Keratinocyte (primary cell): ENCODE data around the gene CCDC85B. TPM values are rescaled to one million over a fixed set of nuclear protein-coding genes. Genes with fewer than 3 reads are reported as not detected.
"Not testable (repeated sequence)": the region's sequence is repeated elsewhere in the genome, so short reads cannot be mapped to it uniquely, and the experiment has no call there.

Experiments used
- DNase-seq: peaks from one replicate; pipeline ENCODE4 v3.0.0-alpha.2; 2011; ENCODE audit warnings: low read depth, missing footprints, low spot score
- FAIRE-seq: peaks from 2 replicates; lab custom pipeline; 2011; peaks lifted over from hg19 to GRCh38; lab: Jason Lieb, UNC
- H2AFZ ChIP-seq: 2 replicates; pipeline ENCODE4 v1.6.0; 2012; ENCODE audit warnings: low read length, control low read depth, inconsistent platforms; ENCODE audit not compliant: control insufficient read depth
- H3K27ac ChIP-seq: 2 replicates; pipeline ENCODE4 v1.5.1; 2011; ENCODE audit warnings: low read length; ENCODE audit not compliant: control insufficient read depth, insufficient read depth
- H3K27me3 ChIP-seq: 3 replicates; pipeline ENCODE4 v1.6.0; 2011; ENCODE audit warnings: low read length; ENCODE audit not compliant: control insufficient read depth, insufficient read depth; ENCODE audit errors: extremely low read depth
- H3K36me3 ChIP-seq, 2 experiments: 2 replicates in 1 of 2; 3 replicates in 1 of 2; pipeline ENCODE4 v1.5.1; 2011; ENCODE audit warnings: low read length in 2 of 2, mild to moderate bottlenecking in 1 of 2; ENCODE audit not compliant: control insufficient read depth in 2 of 2, insufficient read depth in 2 of 2; ENCODE audit errors: extremely low read depth in 1 of 2
- H3K4me1 ChIP-seq: 3 replicates; pipeline ENCODE4 v1.5.1; 2011; ENCODE audit warnings: low read length; ENCODE audit not compliant: control insufficient read depth, insufficient read depth; ENCODE audit errors: extremely low read depth
- H3K4me2 ChIP-seq: 3 replicates; pipeline ENCODE4 v1.6.0; 2011; ENCODE audit warnings: low read depth, low read length; ENCODE audit not compliant: control insufficient read depth, insufficient read depth; ENCODE audit errors: extremely low read depth
- H3K4me3 ChIP-seq, 3 experiments: fragments of 200-600 bp in 1 of 3; sonication (generic) in 1 of 3; 2 replicates in 2 of 3; 3 replicates in 1 of 3; pipeline ENCODE4 v1.5.1; 2011 to 2016; ENCODE audit warnings: low read length in 3 of 3, mild to moderate bottlenecking in 3 of 3, control low read depth in 2 of 3, inconsistent platforms in 1 of 3, low read depth in 1 of 3, mixed read lengths in 1 of 3, mixed run types in 1 of 3, moderate library complexity in 1 of 3; ENCODE audit not compliant: control insufficient read depth in 2 of 3, insufficient read depth in 2 of 3; ENCODE audit errors: extremely low read depth in 1 of 3
- H3K79me2 ChIP-seq: 2 replicates; pipeline ENCODE4 v1.6.0; 2012; ENCODE audit warnings: low read length; ENCODE audit not compliant: control insufficient read depth, insufficient read depth
- H3K9ac ChIP-seq: 3 replicates; pipeline ENCODE4 v1.6.0; 2011; ENCODE audit warnings: low read length; ENCODE audit not compliant: control insufficient read depth, insufficient read depth; ENCODE audit errors: extremely low read depth
- H3K9me1 ChIP-seq: 3 replicates; pipeline ENCODE4 v1.6.0; 2011; ENCODE audit warnings: low read length; ENCODE audit not compliant: control insufficient read depth, insufficient read depth; ENCODE audit errors: extremely low read depth
- H3K9me3 ChIP-seq: 2 replicates; pipeline ENCODE4 v1.5.1; 2012; ENCODE audit warnings: low read depth, low read length; ENCODE audit not compliant: control insufficient read depth
- H4K20me1 ChIP-seq: 3 replicates; pipeline ENCODE4 v1.6.0; 2011; ENCODE audit warnings: low read length; ENCODE audit not compliant: control insufficient read depth, insufficient read depth; ENCODE audit errors: extremely low read depth
- CTCF ChIP-seq, 3 experiments: IDR thresholded peaks in 1 of 3; conservative IDR thresholded peaks in 1 of 3; optimal IDR thresholded peaks in 1 of 3; 2 replicates in 2 of 3; 3 replicates in 1 of 3; pipeline versions ENCODE3 to v1.5.1; 2011; ENCODE audit warnings: low read length in 3 of 3, mild to moderate bottlenecking in 3 of 3, moderate library complexity in 2 of 3, control low read depth in 1 of 3, inconsistent platforms in 1 of 3; ENCODE audit not compliant: insufficient read depth in 2 of 3; ENCODE audit errors: extremely low read depth in 1 of 3
- EZH2 ChIP-seq: IDR thresholded peaks from one replicate; pipeline ENCODE4 v1.6.1; 2012; ENCODE audit warnings: inconsistent platforms, mild to moderate bottlenecking, low read length, moderate library complexity
- dilution Hi-C: fragments of 300-500 bp; cut with MboI; formaldehyde crosslinking; loops from one replicate; pipeline ENCODE4 v1.7.0; 2020; ENCODE audit warnings: low sequenced_read_pairs; ENCODE audit not compliant: extremely low pct_ligation_motif_present
- polyA plus RNA-seq, 5 experiments: library from polyadenylated mRNA; depleted of rRNA in 3 of 5; stranded (reverse) in 3 of 5; stranded (forward) in 1 of 5; unstranded in 1 of 5; fragments of >200 nt; gene quantifications; 1 replicate in 1 of 5; 2 replicates in 3 of 5; 3 replicates in 1 of 5; pipeline versions ENCODE4 v1.2.1 to v1.2.3, GENCODE V29; 2011 to 2012; ENCODE audit warnings: missing spikeins in 2 of 5, low read depth in 1 of 5, low replicate concordance in 1 of 5

The CCDC85B gene
- polyA plus RNA-seq, 1 donor (not counting 4 experiments of a cell fraction or from before 2014, with no cell fraction given), result 4.1 TPM

DNA sequence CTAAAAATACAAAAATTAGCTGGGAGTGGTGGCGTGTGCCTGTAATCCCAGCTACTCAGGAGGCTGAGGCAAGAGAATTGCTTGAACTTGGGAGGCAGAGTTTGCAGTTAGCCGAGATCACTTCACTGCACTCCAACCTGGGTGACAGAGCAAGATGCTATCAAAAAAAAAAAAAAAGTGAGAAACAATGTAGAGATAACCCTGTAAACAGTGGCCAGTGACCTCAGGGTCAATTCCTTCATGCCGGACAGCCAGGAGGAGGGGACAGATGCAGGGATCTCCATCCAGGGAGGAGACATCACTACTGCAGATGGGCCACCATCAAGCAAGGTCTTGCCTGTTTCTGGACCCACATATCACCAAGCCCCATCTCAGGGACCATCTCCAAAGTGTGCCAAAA, 42.7 kb upstream of the CCDC85B start:
- dilution Hi-C loops, result no loop called here
- Histone ChIP-seq H4K20me1 (peaks cover 5% of the 10 kb centered on the region), H3K9me1 (no peaks in the 10 kb centered on the region)

DNA sequence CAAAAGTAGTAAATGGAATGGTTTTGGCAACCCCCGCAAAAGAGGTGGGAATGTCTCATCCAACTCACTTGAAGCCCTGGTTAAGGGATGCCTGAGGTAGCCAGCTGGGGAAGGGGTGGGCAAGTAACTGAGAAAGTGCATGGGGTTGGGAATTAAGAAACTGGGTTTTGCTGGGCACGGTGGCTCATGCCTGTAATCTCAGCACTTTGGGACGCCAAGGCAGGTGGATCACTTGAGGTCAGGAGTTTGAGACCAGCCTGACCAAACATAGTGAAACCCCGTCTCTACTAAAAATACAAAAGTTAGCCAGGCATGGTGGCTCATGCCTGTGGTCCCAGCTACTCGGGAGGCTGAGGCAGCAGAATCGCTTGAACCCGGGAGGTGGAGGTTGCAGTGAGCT, 41.8 kb upstream of the CCDC85B start:
- H3K9me1 ChIP-seq, dilution Hi-C loops, H3K4me1 ChIP-seq, DNase-seq, H3K27ac ChIP-seq, H3K9ac ChIP-seq, H3K27me3 ChIP-seq, H3K9me3 ChIP-seq, H3K79me2 ChIP-seq, H3K4me2 ChIP-seq, H3K4me3 ChIP-seq, FAIRE-seq, H2AFZ ChIP-seq: not testable (repeated sequence)
- peaks cover 13% of the 10 kb centered on the region for H4K20me1 ChIP-seq
- H3K36me3 ChIP-seq, result peaks cover 9 to 15% of the 10 kb centered on the region in 2 experiments

More for the DNA sequence above, 42.7 kb upstream of the CCDC85B start:
- Histone ChIP-seq H2AFZ (no peak overlapping the region), H3K27ac (no peak overlapping the region), H3K9me3 (no peaks in the 10 kb centered on the region), H3K9ac (no peak overlapping the region), H3K4me3 (no peak overlapping the region), H3K36me3 (peaks cover 2 to 7% of the 10 kb centered on the region in 2 experiments), H3K27me3 (no peaks in the 10 kb centered on the region), H3K79me2 (no peaks in the 10 kb centered on the region), H3K4me2 (no peak overlapping the region), H3K4me1 (no peaks in the 10 kb centered on the region)
- TF ChIP-seq EZH2, result no peak
- no peak for TF ChIP-seq CTCF (optimal IDR thresholded peaks at IDR 0.05 in 1 of 3, IDR thresholded peaks at IDR 0.05 in 1 of 3, conservative IDR thresholded peaks at IDR 0.05 in 1 of 3; ENCODE audit: extremely low read depth in 1 of 3, insufficient read depth in 2 of 3, low read length in 3 of 3)
- FAIRE-seq, result no peak
- DNase-seq, result no peak

DNA sequence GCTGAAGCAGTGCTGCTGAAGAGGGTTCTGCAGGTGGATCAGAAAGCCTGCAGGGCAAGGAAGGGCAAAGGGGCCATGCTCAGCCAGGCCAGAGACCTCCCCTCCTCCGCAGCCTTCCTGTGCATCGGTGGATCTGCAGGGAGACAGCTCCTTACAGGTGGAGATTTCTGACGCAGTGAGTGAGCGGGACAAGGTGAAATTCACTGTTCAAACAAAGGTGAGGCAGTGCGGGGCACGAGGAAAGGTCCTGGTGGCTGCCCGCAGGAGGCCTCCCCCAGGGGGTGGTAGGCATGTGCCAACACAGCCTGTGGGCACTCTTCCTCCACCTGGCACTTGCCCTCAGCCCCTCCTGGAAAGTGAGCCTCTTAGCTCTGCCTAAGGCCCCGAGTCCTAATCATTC, 41.1 kb upstream of the CCDC85B start:
- H3K4me2 ChIP-seq, result no peak overlapping the region
- dilution Hi-C loops, result no loop called here
- H3K4me1 ChIP-seq, result no peaks in the 10 kb centered on the region
- no peak overlapping the region for H3K27ac ChIP-seq
- H3K36me3 ChIP-seq, result peaks cover 16 to 22% of the 10 kb centered on the region in 2 experiments
- DNase-seq, result no peak
- no peaks in the 10 kb centered on the region for H3K9me3 ChIP-seq
- no peak overlapping the region for H3K4me3 ChIP-seq
- H3K79me2 ChIP-seq, result peaks cover 8% of the 10 kb centered on the region
- no peak overlapping the region for H2AFZ ChIP-seq
- H3K9me1 ChIP-seq, result no peaks in the 10 kb centered on the region
- peaks cover 20% of the 10 kb centered on the region for H4K20me1 ChIP-seq
- no peaks in the 10 kb centered on the region for H3K27me3 ChIP-seq
- no peak for FAIRE-seq
- H3K9ac ChIP-seq, result no peak overlapping the region
- TF ChIP-seq EZH2, result no peak
- no peak for TF ChIP-seq CTCF (optimal IDR thresholded peaks at IDR 0.05 in 1 of 3, IDR thresholded peaks at IDR 0.05 in 1 of 3, conservative IDR thresholded peaks at IDR 0.05 in 1 of 3; ENCODE audit: extremely low read depth in 1 of 3, insufficient read depth in 2 of 3, low read length in 3 of 3)
